Muscle of arm (tissue), 12 donors: Measurements from ENCODE around the gene S100Z. TPM values are rescaled to one million over a fixed set of nuclear protein-coding genes. Genes with fewer than 3 reads are reported as not detected.
"Not testable (repeated sequence)": the region's sequence is repeated elsewhere in the genome, so short reads cannot be mapped to it uniquely, and the experiment has no call there.

ENCODE experiments used
- DNase-seq: peaks from one replicate; pipeline ENCODE4 v3.0.0-alpha.2; 2013
- polyA plus RNA-seq, 12 donors: library from polyadenylated mRNA; unstranded; fragments of 120-200 nt; gene quantifications; one replicate each; pipeline ENCODE4 v1.2.1, GENCODE V29; 2013; ENCODE audit not compliant: insufficient read length in 12 of 12

The S100Z gene
- polyA plus RNA-seq, 12 donors, result 0.12 to 0.55 (median 0.25) TPM; not detected in 2

- peak; percentile 59 for DNase-seq
Observed at GRCh38 chr5:76867827-76868693, 18.2 kb downstream of the S100Z start.

- no peak for DNase-seq
Observed at GRCh38 chr5:76870046-76870445, 20.2 kb downstream of the S100Z start.

- DNase-seq, result no peak
Observed at GRCh38 chr5:76874088-76874581, 24.3 kb downstream of the S100Z start.

GRCh38 chr5:76888733-76889300, 39.0 kb downstream of the S100Z start:
- no peak for DNase-seq

GRCh38 chr5:76893294-76893693, 43.5 kb downstream of the S100Z start:
- no peak for DNase-seq

- DNase-seq, result no peak
Observed at GRCh38 chr5:76896196-76896595, 46.4 kb downstream of the S100Z start.

- no peak for DNase-seq
Observed at GRCh38 chr5:76901522-76901921, 51.7 kb downstream of the S100Z start.

GRCh38 chr5:76908166-76908565, 58.4 kb downstream of the S100Z start:
- no peak for DNase-seq

GRCh38 chr5:76910344-76910933, 60.6 kb downstream of the S100Z start:
- DNase-seq, result not testable (repeated sequence)

GRCh38 chr5:76914671-76915070, 64.9 kb downstream of the S100Z start:
- not testable (repeated sequence) for DNase-seq

- no peak for DNase-seq
Observed at GRCh38 chr5:76918539-76918938, 68.7 kb downstream of the S100Z start.

- no peak for DNase-seq
Observed at GRCh38 chr5:76920491-76920890, 70.7 kb downstream of the S100Z start.

GRCh38 chr5:76926329-76927105, 76.7 kb downstream of the S100Z start:
- no peak for DNase-seq

- no peak for DNase-seq
Observed at GRCh38 chr5:76927961-76928360, 78.1 kb downstream of the S100Z start.

GRCh38 chr5:76930083-76930482, 80.3 kb downstream of the S100Z start:
- DNase-seq, result no peak

GRCh38 chr5:76938177-76938576, 88.4 kb downstream of the S100Z start:
- DNase-seq, result no peak

- DNase-seq, result no peak
Observed at GRCh38 chr5:76941000-76941399, 91.2 kb downstream of the S100Z start.

GRCh38 chr5:76941442-76941841, 91.6 kb downstream of the S100Z start:
- DNase-seq, result no peak

- no peak for DNase-seq
Observed at GRCh38 chr5:76942581-76942980, 92.8 kb downstream of the S100Z start.

GRCh38 chr5:76943006-76943405, 93.2 kb downstream of the S100Z start:
- no peak for DNase-seq

- no peak for DNase-seq
Observed at GRCh38 chr5:76944638-76945037, 94.8 kb downstream of the S100Z start.

GRCh38 chr5:76945238-76945637, 95.4 kb downstream of the S100Z start:
- DNase-seq, result not testable (repeated sequence)
